ENCODE measurements around the gene TAS2R9.

The TAS2R9 gene

GRCh38 chr12:10829994-10830393 lies 20.0 kb upstream of the TAS2R9 start:
- Histone ChIP-seq H3K27ac (no peak overlapping the region), H3K27me3 (ENCODE audit: insufficient read depth, low read depth) (no peaks in the 10 kb centered on the region), H3K4me2 (no peak overlapping the region), H3K4me3 (IDR thresholded peaks at IDR 0.05; ENCODE audit: insufficient read depth, low read depth, low read length) (no peak overlapping the region), H3K4me1 (ENCODE audit: low read depth, poor library complexity, severe bottlenecking) (no peaks in the 10 kb centered on the region), H4K20me1 (ENCODE audit: insufficient read depth) (no peaks in the 10 kb centered on the region), H2AFZ (ENCODE audit: low read depth) (no peak overlapping the region), H3K36me3 (ENCODE audit: insufficient read depth) (no peaks in the 10 kb centered on the region), H3K79me2 (ENCODE audit: insufficient read depth, low read depth) (no peaks in the 10 kb centered on the region), H3K9ac (no peak overlapping the region)
- TF ChIP-seq, protein P1, sequence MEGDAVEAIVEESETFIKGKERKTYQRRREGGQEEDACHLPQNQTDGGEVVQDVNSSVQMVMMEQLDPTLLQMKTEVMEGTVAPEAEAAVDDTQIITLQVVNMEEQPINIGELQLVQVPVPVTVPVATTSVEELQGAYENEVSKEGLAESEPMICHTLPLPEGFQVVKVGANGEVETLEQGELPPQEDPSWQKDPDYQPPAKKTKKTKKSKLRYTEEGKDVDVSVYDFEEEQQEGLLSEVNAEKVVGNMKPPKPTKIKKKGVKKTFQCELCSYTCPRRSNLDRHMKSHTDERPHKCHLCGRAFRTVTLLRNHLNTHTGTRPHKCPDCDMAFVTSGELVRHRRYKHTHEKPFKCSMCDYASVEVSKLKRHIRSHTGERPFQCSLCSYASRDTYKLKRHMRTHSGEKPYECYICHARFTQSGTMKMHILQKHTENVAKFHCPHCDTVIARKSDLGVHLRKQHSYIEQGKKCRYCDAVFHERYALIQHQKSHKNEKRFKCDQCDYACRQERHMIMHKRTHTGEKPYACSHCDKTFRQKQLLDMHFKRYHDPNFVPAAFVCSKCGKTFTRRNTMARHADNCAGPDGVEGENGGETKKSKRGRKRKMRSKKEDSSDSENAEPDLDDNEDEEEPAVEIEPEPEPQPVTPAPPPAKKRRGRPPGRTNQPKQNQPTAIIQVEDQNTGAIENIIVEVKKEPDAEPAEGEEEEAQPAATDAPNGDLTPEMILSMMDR (conservative IDR thresholded peaks at IDR 0.05; ENCODE audit: low read depth, low read length): no peak

DNA sequence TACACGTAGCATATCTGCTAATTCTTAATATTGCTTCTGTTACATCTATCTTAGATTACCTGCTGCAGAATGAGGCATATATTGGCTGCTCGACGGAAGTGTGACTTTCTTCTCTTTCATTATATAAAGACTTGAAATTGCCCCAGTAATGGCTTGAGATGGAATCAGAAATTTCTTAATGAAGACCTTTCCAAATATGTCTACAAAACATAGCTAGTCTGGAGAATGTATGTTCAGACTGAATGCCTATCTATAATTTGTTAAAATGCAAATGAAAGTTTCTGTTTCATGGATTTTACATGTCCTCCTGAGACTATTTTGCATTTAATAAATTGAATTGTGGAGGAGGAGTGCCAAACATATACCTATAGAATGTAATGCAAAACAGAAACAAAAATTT lies 16.3 kb upstream of the TAS2R9 start, which contains the start of gene TAS2R10:
TSS of gene TAS2R10 (minus strand) at position 101 of the 400 bp plus-strand sequence. CDS start at position 12, 89 bp downstream.
- H3K27me3 ChIP-seq (ENCODE audit: insufficient read depth, low read depth): no peaks in the 10 kb centered on the region
- no peaks in the 10 kb centered on the region for H3K4me1 ChIP-seq (ENCODE audit: low read depth, poor library complexity, severe bottlenecking)
- no peak within 1 kb of the TSS for H3K4me3 ChIP-seq (IDR thresholded peaks at IDR 0.05; ENCODE audit: insufficient read depth, low read depth, low read length)
- no peak within 1 kb of the TSS for H3K9ac ChIP-seq
- no peak within 1 kb of the TSS for H3K27ac ChIP-seq
- H2AFZ ChIP-seq (ENCODE audit: low read depth): no peak within 1 kb of the TSS
- H3K79me2 ChIP-seq (ENCODE audit: insufficient read depth, low read depth): no peaks in the 10 kb centered on the region
- H4K20me1 ChIP-seq (ENCODE audit: insufficient read depth): no peaks in the 10 kb centered on the region
- no peak within 1 kb of the TSS for H3K4me2 ChIP-seq
- no peaks in the 10 kb centered on the region for H3K36me3 ChIP-seq (ENCODE audit: insufficient read depth)
- TF ChIP-seq, protein P1 (conservative IDR thresholded peaks at IDR 0.05; ENCODE audit: low read depth, low read length): no peak

DNA sequence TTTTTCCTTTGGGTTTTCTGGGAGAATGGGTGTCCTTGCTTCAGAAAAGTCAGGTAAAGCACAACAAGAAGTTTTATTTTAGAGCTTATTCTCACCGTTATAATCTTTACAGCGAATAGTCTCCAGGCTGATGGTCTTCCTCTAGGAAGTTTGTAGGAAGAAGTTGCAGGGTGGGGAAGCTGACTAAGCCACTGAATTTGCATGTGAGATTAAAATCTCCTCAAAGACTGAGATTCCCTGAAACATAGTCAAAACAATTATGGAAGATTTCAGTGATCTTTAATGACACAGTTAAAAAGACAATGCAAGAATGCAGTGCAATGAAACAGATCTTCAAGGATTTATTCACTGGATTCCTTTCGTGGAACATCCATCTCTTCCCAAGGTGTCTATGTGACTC lies 15.0 kb upstream of the TAS2R9 start:
- TF ChIP-seq, protein P1 (conservative IDR thresholded peaks at IDR 0.05; ENCODE audit: low read depth, low read length): no peak
- H3K4me2 ChIP-seq: no peak overlapping the region
- no peak overlapping the region for H2AFZ ChIP-seq (ENCODE audit: low read depth)
- no peak overlapping the region for H3K27ac ChIP-seq
- no peak overlapping the region for H3K4me3 ChIP-seq (IDR thresholded peaks at IDR 0.05; ENCODE audit: insufficient read depth, low read depth, low read length)
- H3K27me3 ChIP-seq (ENCODE audit: insufficient read depth, low read depth): no peaks in the 10 kb centered on the region
- H3K79me2 ChIP-seq (ENCODE audit: insufficient read depth, low read depth): no peaks in the 10 kb centered on the region
- no peaks in the 10 kb centered on the region for H3K4me1 ChIP-seq (ENCODE audit: low read depth, poor library complexity, severe bottlenecking)
- H3K9ac ChIP-seq: no peak overlapping the region
- no peaks in the 10 kb centered on the region for H3K36me3 ChIP-seq (ENCODE audit: insufficient read depth)
- H4K20me1 ChIP-seq (ENCODE audit: insufficient read depth): no peaks in the 10 kb centered on the region

GRCh38 chr12:10811883-10812536 lies 2.0 kb upstream of the TAS2R9 start:
- no peaks in the 10 kb centered on the region for H3K79me2 ChIP-seq (ENCODE audit: insufficient read depth, low read depth)

More at GRCh38 chr12:10811883-10812536, 2.0 kb upstream of the TAS2R9 start:
- H2AFZ ChIP-seq (ENCODE audit: low read depth): no peak overlapping the region
- no peaks in the 10 kb centered on the region for H3K27me3 ChIP-seq (ENCODE audit: insufficient read depth, low read depth)
- H3K36me3 ChIP-seq (ENCODE audit: insufficient read depth): no peaks in the 10 kb centered on the region
- no peak overlapping the region for H3K27ac ChIP-seq
- TF ChIP-seq, protein P1 (conservative IDR thresholded peaks at IDR 0.05; ENCODE audit: low read depth, low read length): no peak
- H3K4me2 ChIP-seq: no peak overlapping the region
- H3K4me1 ChIP-seq (ENCODE audit: low read depth, poor library complexity, severe bottlenecking): no peaks in the 10 kb centered on the region
- H3K9ac ChIP-seq: no peak overlapping the region
- no peaks in the 10 kb centered on the region for H4K20me1 ChIP-seq (ENCODE audit: insufficient read depth)
- no peak overlapping the region for H3K4me3 ChIP-seq (IDR thresholded peaks at IDR 0.05; ENCODE audit: insufficient read depth, low read depth, low read length)
